ENCODE data around the gene ZBTB40. TPM values are rescaled to one million over a fixed set of nuclear protein-coding genes. Genes with fewer than 3 reads are reported as not detected.

The ZBTB40 gene
- total and polyA plus RNA-seq, 4 donors = 6.6 to 19.3 (median 12.0) TPM

DNA sequence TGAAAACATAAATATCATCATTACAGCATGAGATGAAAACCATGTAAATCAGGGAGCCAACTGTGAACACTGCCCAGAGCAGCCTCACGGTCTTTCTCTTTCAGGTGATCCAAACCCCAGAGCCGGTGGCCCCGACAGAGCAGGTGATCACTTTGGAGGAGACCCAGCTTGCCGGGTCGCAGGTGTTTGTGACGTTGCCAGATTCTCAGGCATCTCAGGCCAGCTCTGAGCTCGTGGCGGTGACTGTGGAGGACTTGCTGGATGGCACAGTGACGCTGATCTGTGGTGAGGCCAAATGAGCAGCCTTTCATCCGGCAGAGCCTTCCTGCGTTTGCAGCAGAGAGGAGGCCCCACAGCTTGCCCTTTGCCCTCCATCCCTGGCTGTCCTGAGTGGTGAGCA, 74.4 kb downstream of the ZBTB40 start:
- DNase-seq (no peak), ATAC-seq (ENCODE audit: insufficient read depth, low FRiP score) (no peak)
- WGBS, 2 donors = 84 to 91% methylated on average over 11 of the region's 11 CpGs
- TF ChIP-seq, protein P1, sequence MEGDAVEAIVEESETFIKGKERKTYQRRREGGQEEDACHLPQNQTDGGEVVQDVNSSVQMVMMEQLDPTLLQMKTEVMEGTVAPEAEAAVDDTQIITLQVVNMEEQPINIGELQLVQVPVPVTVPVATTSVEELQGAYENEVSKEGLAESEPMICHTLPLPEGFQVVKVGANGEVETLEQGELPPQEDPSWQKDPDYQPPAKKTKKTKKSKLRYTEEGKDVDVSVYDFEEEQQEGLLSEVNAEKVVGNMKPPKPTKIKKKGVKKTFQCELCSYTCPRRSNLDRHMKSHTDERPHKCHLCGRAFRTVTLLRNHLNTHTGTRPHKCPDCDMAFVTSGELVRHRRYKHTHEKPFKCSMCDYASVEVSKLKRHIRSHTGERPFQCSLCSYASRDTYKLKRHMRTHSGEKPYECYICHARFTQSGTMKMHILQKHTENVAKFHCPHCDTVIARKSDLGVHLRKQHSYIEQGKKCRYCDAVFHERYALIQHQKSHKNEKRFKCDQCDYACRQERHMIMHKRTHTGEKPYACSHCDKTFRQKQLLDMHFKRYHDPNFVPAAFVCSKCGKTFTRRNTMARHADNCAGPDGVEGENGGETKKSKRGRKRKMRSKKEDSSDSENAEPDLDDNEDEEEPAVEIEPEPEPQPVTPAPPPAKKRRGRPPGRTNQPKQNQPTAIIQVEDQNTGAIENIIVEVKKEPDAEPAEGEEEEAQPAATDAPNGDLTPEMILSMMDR (IDR thresholded peaks at IDR 0.05; ENCODE audit: control extremely low read depth, extremely low read depth) = no peak
- Histone ChIP-seq H3K36me3 (ENCODE audit: control insufficient read depth in 4 of 4, insufficient read depth in 4 of 4, low read length in 4 of 4) (peaks cover 19 to 59% (median 25%) of the 10 kb centered on the region in 4 donors), H3K27ac (ENCODE audit: low read depth in 1 of 2, low read length in 1 of 2) (no peak overlapping the region), H3K4me1 (ENCODE audit: control insufficient read depth in 5 of 5, insufficient read depth in 5 of 5, low read length in 5 of 5) (peaks cover 0 to 15% (median 6%) of the 10 kb centered on the region in 5 donors), H3K27me3 (ENCODE audit: control insufficient read depth in 3 of 3, insufficient read depth in 3 of 3, low read length in 2 of 3) (no peaks in the 10 kb centered on the region), H3K9me3 (ENCODE audit: control insufficient read depth in 4 of 4, insufficient read depth in 3 of 4, low read length in 3 of 4) (no peaks in the 10 kb centered on the region), H3K4me3 (no peak overlapping the region), H3K9ac (ENCODE audit: insufficient read depth in 1 of 2, low read length in 2 of 2) (no peak overlapping the region)

DNA sequence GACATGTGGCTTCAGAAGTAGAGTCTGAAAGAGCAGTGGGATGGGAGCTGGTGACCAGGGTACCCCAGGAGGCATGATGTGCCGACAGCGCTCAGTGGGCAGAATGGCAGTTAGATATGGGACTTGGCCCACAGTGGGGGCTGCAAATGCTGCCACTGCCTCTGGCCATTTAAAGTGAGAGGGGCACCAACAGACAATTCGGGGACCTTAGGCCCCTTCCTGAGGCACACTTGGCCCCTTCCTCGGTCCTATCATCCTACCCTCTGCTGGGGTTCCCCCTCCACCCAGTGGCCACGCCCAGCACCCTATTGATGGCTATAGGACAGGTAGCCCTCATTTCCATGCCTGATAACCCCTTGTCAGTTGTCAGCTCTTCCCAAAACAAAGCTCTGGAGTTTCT, 75.0 kb downstream of the ZBTB40 start:
- no peak for DNase-seq
- Histone ChIP-seq H3K4me3 (no peak overlapping the region), H3K27ac (ENCODE audit: low read depth in 1 of 2, low read length in 1 of 2) (no peak overlapping the region), H3K36me3 (ENCODE audit: control insufficient read depth in 4 of 4, insufficient read depth in 4 of 4, low read length in 4 of 4) (peaks cover 14 to 54% (median 23%) of the 10 kb centered on the region in 4 donors), H3K27me3 (ENCODE audit: control insufficient read depth in 3 of 3, insufficient read depth in 3 of 3, low read length in 2 of 3) (no peaks in the 10 kb centered on the region), H3K9me3 (ENCODE audit: control insufficient read depth in 4 of 4, insufficient read depth in 3 of 4, low read length in 3 of 4) (no peaks in the 10 kb centered on the region), H3K9ac (ENCODE audit: insufficient read depth in 1 of 2, low read length in 2 of 2) (no peak overlapping the region), H3K4me1 (ENCODE audit: control insufficient read depth in 5 of 5, insufficient read depth in 5 of 5, low read length in 5 of 5) (peaks cover 0 to 21% (median 12%) of the 10 kb centered on the region in 5 donors)
- 96 to 99% methylated on average over 5 of the region's 5 CpGs for WGBS, 2 donors
- TF ChIP-seq, protein P1 (IDR thresholded peaks at IDR 0.05; ENCODE audit: control extremely low read depth, extremely low read depth) = no peak
- ATAC-seq (ENCODE audit: insufficient read depth, low FRiP score) = no peak

DNA sequence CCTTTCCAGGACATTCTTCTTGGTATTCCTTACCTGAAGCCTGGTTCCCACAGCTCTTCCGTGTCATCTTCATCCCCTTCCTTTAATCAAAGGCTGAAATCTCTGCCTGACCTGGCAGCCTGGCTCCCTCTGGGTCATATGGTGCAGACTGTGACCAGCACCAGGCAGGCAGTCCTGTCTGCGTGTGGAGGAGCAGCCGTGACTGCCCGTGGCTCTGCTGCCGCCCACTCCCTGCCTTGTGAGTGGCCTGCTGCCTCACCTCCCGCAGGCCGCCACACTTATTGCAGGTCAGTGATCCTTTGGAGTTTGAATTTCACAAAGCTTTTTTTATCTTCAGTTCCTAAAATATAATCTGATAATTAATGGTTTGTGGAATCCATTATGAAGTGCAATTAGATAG, 75.5 kb downstream of the ZBTB40 start:
- Histone ChIP-seq H3K27ac (ENCODE audit: low read depth in 1 of 2, low read length in 1 of 2) (no peak overlapping the region), H3K9ac (ENCODE audit: insufficient read depth in 1 of 2, low read length in 2 of 2) (no peak overlapping the region), H3K27me3 (ENCODE audit: control insufficient read depth in 3 of 3, insufficient read depth in 3 of 3, low read length in 2 of 3) (no peaks in the 10 kb centered on the region), H3K4me3 (no peak overlapping the region), H3K36me3 (ENCODE audit: control insufficient read depth in 4 of 4, insufficient read depth in 4 of 4, low read length in 4 of 4) (peaks cover 12 to 51% (median 21%) of the 10 kb centered on the region in 4 donors), H3K9me3 (ENCODE audit: control insufficient read depth in 4 of 4, insufficient read depth in 3 of 4, low read length in 3 of 4) (no peaks in the 10 kb centered on the region), H3K4me1 (ENCODE audit: control insufficient read depth in 5 of 5, insufficient read depth in 5 of 5, low read length in 5 of 5) (peaks cover 0 to 24% (median 12%) of the 10 kb centered on the region in 5 donors)
- TF ChIP-seq, protein P1 (IDR thresholded peaks at IDR 0.05; ENCODE audit: control extremely low read depth, extremely low read depth) = no peak
- WGBS, 2 donors = 89 to 91% methylated on average over 7 of the region's 7 CpGs
- no peak for DNase-seq
- no peak for ATAC-seq (ENCODE audit: insufficient read depth, low FRiP score)

All from lung (tissue), 12 donors.